ENCODE measurements around the gene PPM1H. TPM values are rescaled to one million over a fixed set of nuclear protein-coding genes. Genes with fewer than 3 reads are reported as not detected.

The PPM1H gene
- polyA plus RNA-seq, 1 of the 3 experiments (the other 2 are of a cell fraction), result 0.13 TPM

- H3K9me2 ChIP-seq, result no peaks in the 10 kb centered on the region
- no peak overlapping the region for H3K27ac ChIP-seq (ENCODE audit: low read depth in 2 of 2, low read length in 1 of 2)
- no peaks in the 10 kb centered on the region for H3K79me2 ChIP-seq (ENCODE audit: insufficient read depth)
- no peak for TF ChIP-seq CHD2 (IDR thresholded peaks at IDR 0.05; ENCODE audit: low read length, partially characterized antibody)
- no peak for TF ChIP-seq RCOR1 (IDR thresholded peaks at IDR 0.05; ENCODE audit: low read length)
- no peak for TF ChIP-seq EP300 (IDR thresholded peaks at IDR 0.05; ENCODE audit: borderline replicate concordance in 1 of 2, low read depth in 1 of 2, low read length in 1 of 2)
- no peak for TF ChIP-seq RFX5 (IDR thresholded peaks at IDR 0.05; ENCODE audit: low read length)
- no peak for TF ChIP-seq SMC3 (IDR thresholded peaks at IDR 0.05; ENCODE audit: low read depth, low read length)
- no peak for TF ChIP-seq TAF1 (IDR thresholded peaks at IDR 0.05; ENCODE audit: borderline replicate concordance, low read depth, low read length)
- TF ChIP-seq USF1 (IDR thresholded peaks at IDR 0.05; ENCODE audit: borderline replicate concordance, low read depth), result no peak
- no peak for TF ChIP-seq SIN3A (IDR thresholded peaks at IDR 0.05; ENCODE audit: borderline replicate concordance, low read depth, low read length)
- TF ChIP-seq FOXJ3 (CRISPR knock-in tag; IDR thresholded peaks at IDR 0.05), result no peak
- TF ChIP-seq MAX (IDR thresholded peaks at IDR 0.05; ENCODE audit: low read depth), result no peak
- no peak for TF ChIP-seq FOSL2 (IDR thresholded peaks at IDR 0.05; ENCODE audit: borderline replicate concordance, low read depth)
- no peak for TF ChIP-seq ELF1 (IDR thresholded peaks at IDR 0.05)
- TF ChIP-seq MXI1 (IDR thresholded peaks at IDR 0.05; ENCODE audit: low read depth, low read length), result no peak
- H3K4me2 ChIP-seq, result no peak overlapping the region
- DNase-seq, result no peak
- no peaks in the 10 kb centered on the region for H3K9me3 ChIP-seq
- POLR2A ChIA-PET, result no interaction called here
- CTCF ChIA-PET, result no interaction called here
- H3K27me3 ChIP-seq (ENCODE audit: insufficient read depth), result peaks cover 33% of the 10 kb centered on the region
- no peaks in the 10 kb centered on the region for H3F3A ChIP-seq (replicated peaks; ENCODE audit: insufficient read depth)
- no peaks in the 10 kb centered on the region for H3K36me3 ChIP-seq (replicated peaks in 1 of 2; ENCODE audit: control insufficient read depth in 1 of 2, insufficient read depth in 2 of 2, low read length in 1 of 2)
- WGBS (ENCODE audit: low lambda C conversion rate), result no CpG with 5 or more reads among the region's 3 CpGs
- no peaks in the 10 kb centered on the region for H3K4me1 ChIP-seq (ENCODE audit: control insufficient read depth in 1 of 2, insufficient read depth in 2 of 2, low read depth in 1 of 2, low read length in 1 of 2)
- no peak overlapping the region for H3K4me3 ChIP-seq (ENCODE audit: low read depth in 2 of 2, low read length in 1 of 2)
- H3K9ac ChIP-seq, result no peak overlapping the region
- no peak overlapping the region for H2AFZ ChIP-seq (ENCODE audit: low read depth)
- no peaks in the 10 kb centered on the region for H4K20me1 ChIP-seq (ENCODE audit: insufficient read depth)
These were observed 20.7 kb upstream of the PPM1H start for GRCh38 chr12:62955678-62956077.

GRCh38 chr12:62950317-62950716 lies 15.4 kb upstream of the PPM1H start:
- H3K27me3 ChIP-seq (ENCODE audit: insufficient read depth), result peaks cover 4% of the 10 kb centered on the region; the same call in 1 of the 2 replicates
- no peaks in the 10 kb centered on the region for H3K79me2 ChIP-seq (ENCODE audit: insufficient read depth)
- no peaks in the 10 kb centered on the region for H3K9me3 ChIP-seq
- POLR2A ChIA-PET, result no interaction called here
- no peaks in the 10 kb centered on the region for H3K4me1 ChIP-seq (ENCODE audit: control insufficient read depth in 1 of 2, insufficient read depth in 2 of 2, low read depth in 1 of 2, low read length in 1 of 2)
- 0% methylated on average over 1 of the region's 1 CpG for WGBS (ENCODE audit: low lambda C conversion rate)
- TF ChIP-seq NRF1 (IDR thresholded peaks at IDR 0.05; ENCODE audit: low read depth, low read length) (no peak), TAF1 (IDR thresholded peaks at IDR 0.05; ENCODE audit: borderline replicate concordance, low read depth, low read length) (no peak), SIN3A (IDR thresholded peaks at IDR 0.05; ENCODE audit: borderline replicate concordance, low read depth, low read length) (no peak), TEAD4 (IDR thresholded peaks at IDR 0.05; ENCODE audit: borderline replicate concordance, insufficient read depth) (no peak), RFX5 (IDR thresholded peaks at IDR 0.05; ENCODE audit: low read length) (no peak), CHD2 (IDR thresholded peaks at IDR 0.05; ENCODE audit: low read length, partially characterized antibody) (no peak), SMC3 (IDR thresholded peaks at IDR 0.05; ENCODE audit: low read depth, low read length) (no peak)
- no peaks in the 10 kb centered on the region for H3F3A ChIP-seq (replicated peaks; ENCODE audit: insufficient read depth)
- no peak overlapping the region for H3K4me2 ChIP-seq
- no peak for DNase-seq
- H2AFZ ChIP-seq (ENCODE audit: low read depth), result no peak overlapping the region
- CTCF ChIA-PET, result no interaction called here
- no peak overlapping the region for H3K27ac ChIP-seq (ENCODE audit: low read depth in 2 of 2, low read length in 1 of 2)
- no peaks in the 10 kb centered on the region for H3K9me2 ChIP-seq
- H3K36me3 ChIP-seq (replicated peaks in 1 of 2; ENCODE audit: control insufficient read depth in 1 of 2, insufficient read depth in 2 of 2, low read length in 1 of 2), result no peaks in the 10 kb centered on the region
- H4K20me1 ChIP-seq (ENCODE audit: insufficient read depth), result no peaks in the 10 kb centered on the region
- H3K4me3 ChIP-seq (ENCODE audit: low read depth in 2 of 2, low read length in 1 of 2), result no peak overlapping the region
- no peak overlapping the region for H3K9ac ChIP-seq
